Activated naive CD4-positive, alpha-beta T cell treated with anti-CD3 and anti-CD28 coated beads for 36 hours (primary cell): ENCODE data around the gene UPK3BL2. TPM values are rescaled to one million over a fixed set of nuclear protein-coding genes. Genes with fewer than 3 reads are reported as not detected.
A peak's percentile ranks its signal among the peaks of the same experiment; 100 is the strongest.
"Not testable (repeated sequence)": the region's sequence is repeated elsewhere in the genome, so short reads cannot be mapped to it uniquely, and the experiment has no call there.

Experiments used
- CTCF ChIA-PET: fragments of 350-600 bp; sonication (Branson Sonifier 250); formaldehyde crosslinking; loops from one replicate; lab custom pipeline; 2021; ENCODE audit warnings: antibody characterized with exemption; lab: Charles Lee
- DNase-seq: peaks from one replicate; pipeline ENCODE4 v3.0.0-alpha.2; 2020
- H3K27ac Mint-ChIP-seq: one replicate; pipeline ENCODE4 v1.8.0; 2021; ENCODE audit warnings: mild to moderate bottlenecking, mixed read lengths
- H3K27me3 Mint-ChIP-seq: one replicate; pipeline ENCODE4 v1.8.0; 2021; ENCODE audit warnings: low read depth, mixed read lengths
- H3K36me3 Mint-ChIP-seq: one replicate; pipeline ENCODE4 v1.8.0; 2021; ENCODE audit warnings: low read depth, mixed read lengths
- H3K4me1 Mint-ChIP-seq: one replicate; pipeline ENCODE4 v1.8.0; 2021; ENCODE audit warnings: low read depth, mixed read lengths
- H3K4me3 Mint-ChIP-seq: one replicate; pipeline ENCODE4 v1.8.0; 2021; ENCODE audit warnings: mild to moderate bottlenecking, moderate library complexity, mixed read lengths
- H3K9me3 Mint-ChIP-seq: one replicate; pipeline ENCODE4 v1.8.0; 2021; ENCODE audit warnings: mixed read lengths
- intact Hi-C: fragments of 100-400 bp; cut with micrococcal nuclease; formaldehyde crosslinking; loops from one replicate; pipeline ENCODE4 v1.15.1; 2023
- total RNA-seq, 2 experiments: library from RNA; stranded (reverse); gene quantifications; one replicate each; pipeline ENCODE4 v1.2.3, GENCODE V29; 2021

The UPK3BL2 gene
- total RNA-seq, result 1 to 10 TPM; 5.5 to 8.2 TPM

DNA sequence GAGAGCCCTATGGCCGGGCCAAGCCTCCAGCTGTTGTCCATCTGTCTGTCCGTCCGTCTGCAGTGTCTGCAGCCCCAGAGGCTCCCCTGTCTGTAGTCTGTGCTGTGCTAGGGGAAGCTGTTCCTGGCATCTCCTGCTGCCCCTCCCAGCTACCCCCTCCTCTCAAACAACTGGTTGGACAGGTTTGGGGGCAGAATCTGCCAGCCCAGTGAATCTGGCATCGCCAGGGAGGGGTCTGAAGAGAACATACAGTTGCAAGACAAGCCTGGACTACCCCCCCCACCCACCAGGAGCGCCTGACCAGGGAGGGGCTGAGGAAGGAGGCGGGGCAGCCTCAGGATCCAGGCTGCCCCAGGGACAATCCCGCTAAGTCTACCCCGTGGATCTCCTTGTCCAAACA lies at the start of gene UPK3BL2:
Gene UPK3BL2 (minus strand): TSS at position 101 of the 400 bp plus-strand sequence. CDS start 60 bp downstream, at position 41.
- CTCF ChIA-PET, H3K27ac Mint-ChIP-seq, DNase-seq, H3K9me3 Mint-ChIP-seq, H3K36me3 Mint-ChIP-seq, intact Hi-C loops, H3K4me3 Mint-ChIP-seq, H3K27me3 Mint-ChIP-seq, H3K4me1 Mint-ChIP-seq: not testable (repeated sequence)

GRCh38 chr7:102592477-102593019 lies 49.1 kb upstream of the UPK3BL2 start:
- DNase-seq, result peak; percentile 15
- H3K27ac Mint-ChIP-seq, H3K36me3 Mint-ChIP-seq, CTCF ChIA-PET, H3K27me3 Mint-ChIP-seq, H3K9me3 Mint-ChIP-seq, H3K4me3 Mint-ChIP-seq, H3K4me1 Mint-ChIP-seq, intact Hi-C loops: not testable (repeated sequence)

- H3K4me3 Mint-ChIP-seq, H3K9me3 Mint-ChIP-seq, H3K4me1 Mint-ChIP-seq, DNase-seq, H3K27ac Mint-ChIP-seq, CTCF ChIA-PET, H3K36me3 Mint-ChIP-seq, H3K27me3 Mint-ChIP-seq, intact Hi-C loops: not testable (repeated sequence)
Observed at GRCh38 chr7:102589857-102590256, 46.4 kb upstream of the UPK3BL2 start.

GRCh38 chr7:102583495-102583894 lies 40.0 kb upstream of the UPK3BL2 start:
- H3K27ac Mint-ChIP-seq, H3K9me3 Mint-ChIP-seq, H3K4me1 Mint-ChIP-seq, H3K36me3 Mint-ChIP-seq, H3K27me3 Mint-ChIP-seq, intact Hi-C loops, DNase-seq, H3K4me3 Mint-ChIP-seq, CTCF ChIA-PET: not testable (repeated sequence)

DNA sequence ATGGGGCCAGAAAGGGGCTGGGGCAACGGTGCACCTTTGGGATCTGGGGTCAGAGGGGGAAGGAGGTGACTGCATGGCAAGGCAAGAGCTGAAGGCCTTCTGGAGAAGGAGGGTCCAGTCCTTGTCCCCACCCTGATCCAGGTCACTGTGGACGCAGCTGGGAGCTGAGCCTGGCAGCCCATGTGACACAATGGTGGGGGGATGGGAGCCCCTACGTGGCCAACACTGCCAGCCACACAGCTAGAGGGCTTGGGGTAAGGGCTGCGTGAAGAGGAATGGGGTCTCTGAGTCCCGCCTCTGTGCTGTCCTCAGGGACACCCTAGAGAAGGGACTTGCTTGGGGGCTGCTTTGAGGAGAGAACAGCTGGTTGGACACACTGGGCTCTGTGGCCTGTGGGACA lies 38.2 kb upstream of the UPK3BL2 start:
- H3K4me3 Mint-ChIP-seq, H3K4me1 Mint-ChIP-seq, H3K9me3 Mint-ChIP-seq, H3K27me3 Mint-ChIP-seq, H3K27ac Mint-ChIP-seq, CTCF ChIA-PET, H3K36me3 Mint-ChIP-seq, DNase-seq, intact Hi-C loops: not testable (repeated sequence)

DNA sequence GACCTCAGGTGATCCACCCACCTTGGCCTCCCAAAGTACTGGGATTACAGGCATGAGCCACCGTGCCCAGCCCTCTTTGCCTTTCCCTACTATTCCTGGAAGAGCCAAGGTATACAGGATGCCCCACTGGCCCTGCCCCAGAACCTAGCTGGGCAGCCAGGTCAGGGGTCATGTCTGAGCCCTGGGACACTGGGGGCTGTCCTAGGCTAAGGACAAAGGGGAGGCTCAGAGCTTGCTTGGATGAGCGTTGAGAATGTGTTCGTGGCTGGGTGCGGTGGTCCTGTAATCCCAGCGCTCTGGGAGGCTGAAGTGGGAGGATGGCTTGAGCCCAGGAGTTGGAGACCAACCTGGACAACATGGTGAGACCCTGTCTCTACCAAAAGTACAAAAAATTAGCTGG lies 35.0 kb upstream of the UPK3BL2 start:
- H3K27me3 Mint-ChIP-seq, H3K4me3 Mint-ChIP-seq, H3K4me1 Mint-ChIP-seq, CTCF ChIA-PET, DNase-seq, H3K27ac Mint-ChIP-seq, H3K36me3 Mint-ChIP-seq, intact Hi-C loops, H3K9me3 Mint-ChIP-seq: not testable (repeated sequence)

GRCh38 chr7:102577315-102578240 lies 34.1 kb upstream of the UPK3BL2 start:
- CTCF ChIA-PET, result interaction anchor here (0.6 kb wide), 1 partner anchor 484 kb away, joined by 4 read pairs; no protein-coding TSS in a partner anchor
- H3K4me1 Mint-ChIP-seq, H3K27ac Mint-ChIP-seq, H3K27me3 Mint-ChIP-seq, DNase-seq, H3K9me3 Mint-ChIP-seq, H3K4me3 Mint-ChIP-seq, intact Hi-C loops, H3K36me3 Mint-ChIP-seq: not testable (repeated sequence)

DNA sequence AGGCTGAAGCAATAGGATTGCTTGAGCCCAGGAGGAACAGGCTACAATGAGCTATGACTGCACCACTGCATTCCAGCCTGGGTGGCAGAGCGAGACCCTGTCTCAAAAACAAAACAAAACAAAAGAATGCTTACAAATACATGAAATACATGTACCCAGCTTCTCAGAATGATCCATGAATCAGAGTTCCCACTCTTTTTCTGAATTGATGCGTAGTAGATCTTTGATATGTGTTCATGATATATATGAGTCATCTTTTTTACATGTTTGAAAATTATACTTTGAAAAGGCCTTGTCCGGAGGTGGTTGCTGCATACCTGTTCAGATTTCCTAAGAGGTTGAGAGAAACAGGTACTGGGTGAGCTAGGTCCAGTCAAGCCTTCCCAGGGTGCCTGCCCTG lies 32.9 kb upstream of the UPK3BL2 start:
- DNase-seq, result not testable (repeated sequence)

GRCh38 chr7:102574607-102575006 lies 31.1 kb upstream of the UPK3BL2 start:
- H3K4me3 Mint-ChIP-seq, H3K27ac Mint-ChIP-seq, H3K27me3 Mint-ChIP-seq, H3K4me1 Mint-ChIP-seq, DNase-seq, intact Hi-C loops, H3K9me3 Mint-ChIP-seq, CTCF ChIA-PET, H3K36me3 Mint-ChIP-seq: not testable (repeated sequence)

More for the DNA sequence above, 32.9 kb upstream of the UPK3BL2 start:
- H3K4me3 Mint-ChIP-seq, H3K36me3 Mint-ChIP-seq, H3K27me3 Mint-ChIP-seq, H3K4me1 Mint-ChIP-seq, intact Hi-C loops, CTCF ChIA-PET, H3K27ac Mint-ChIP-seq, H3K9me3 Mint-ChIP-seq: not testable (repeated sequence)

GRCh38 chr7:102572261-102573239 lies 29.1 kb upstream of the UPK3BL2 start, which contains the start of gene POLR2J3:
POLR2J3 (minus strand) TSS chr7:102572583; CDS start chr7:102572521, 62 bp downstream.
- DNase-seq, result peak; percentile 94
- Mint-ChIP-seq H3K27ac (peak within 1 kb of the TSS; percentile 83), H3K4me3 (peak within 1 kb of the TSS; percentile 89)
- H3K9me3 Mint-ChIP-seq, H3K27me3 Mint-ChIP-seq, CTCF ChIA-PET, H3K36me3 Mint-ChIP-seq, intact Hi-C loops, H3K4me1 Mint-ChIP-seq: not testable (repeated sequence)

DNA sequence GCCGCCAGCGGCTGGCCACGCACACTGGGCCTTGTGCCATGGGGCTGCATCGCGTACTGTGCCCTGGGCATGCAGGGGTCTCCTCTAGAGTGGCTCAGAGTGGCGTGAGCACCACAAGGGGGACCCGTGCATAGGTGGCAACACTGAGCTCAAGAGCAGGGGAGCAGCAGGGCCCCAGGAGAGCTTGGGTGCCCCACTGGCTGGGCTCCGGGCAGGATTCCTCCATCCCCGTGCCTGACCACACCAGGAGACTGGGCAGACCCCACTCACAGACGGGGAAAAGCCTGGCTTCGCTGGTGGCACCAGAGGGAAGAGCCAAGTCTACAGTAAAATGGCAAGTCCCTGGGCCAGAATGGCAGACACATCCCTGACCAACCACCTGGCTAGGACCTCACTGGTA lies 25.1 kb upstream of the UPK3BL2 start:
- H3K9me3 Mint-ChIP-seq, intact Hi-C loops, H3K27ac Mint-ChIP-seq, H3K36me3 Mint-ChIP-seq, CTCF ChIA-PET, DNase-seq, H3K4me1 Mint-ChIP-seq, H3K4me3 Mint-ChIP-seq, H3K27me3 Mint-ChIP-seq: not testable (repeated sequence)

DNA sequence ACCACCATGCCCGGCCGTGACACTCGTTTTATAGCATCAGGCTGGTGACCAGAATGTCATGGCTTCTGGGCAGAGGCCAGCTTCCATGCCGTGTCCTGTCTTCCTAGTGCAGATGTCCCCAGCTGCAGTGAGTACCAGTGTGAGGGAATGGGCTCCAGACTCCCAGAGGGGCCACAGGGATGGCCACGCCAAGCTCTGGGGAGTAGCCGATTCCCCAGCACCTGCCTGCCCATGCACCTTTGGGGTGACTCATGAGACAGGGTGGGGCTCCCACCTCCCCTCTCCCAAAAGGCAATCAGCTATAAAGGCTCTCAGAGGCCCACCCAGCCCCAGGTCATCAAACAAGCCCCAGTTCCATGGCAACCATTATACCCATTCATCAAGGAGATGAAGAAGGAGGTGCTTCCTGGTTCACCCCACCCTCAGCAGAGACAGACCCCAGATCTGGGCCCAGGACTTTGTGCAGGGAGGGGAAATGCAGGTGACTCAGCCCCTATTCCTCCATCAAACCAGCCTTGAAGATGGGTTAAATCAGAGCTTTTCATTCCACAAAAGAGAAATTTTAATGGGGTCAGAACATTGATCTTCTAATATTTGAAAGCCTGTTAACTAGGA lies 7.4 kb upstream of the UPK3BL2 start, which contains the start of gene SPDYE2:
Gene SPDYE2 (plus strand): TSS at position 419 of the 615 bp plus-strand sequence. CDS start 2,030 bp downstream, outside the sequence.
- H3K4me1 Mint-ChIP-seq, H3K4me3 Mint-ChIP-seq, H3K27me3 Mint-ChIP-seq, CTCF ChIA-PET, DNase-seq, H3K36me3 Mint-ChIP-seq, H3K27ac Mint-ChIP-seq, H3K9me3 Mint-ChIP-seq, intact Hi-C loops: not testable (repeated sequence)
